HepG2 (cell line): ENCODE data around the gene GALNT11. TPM values are rescaled to one million over a fixed set of nuclear protein-coding genes. Genes with fewer than 3 reads are reported as not detected.

Experiments
- ARID3A ChIP-seq: IDR thresholded peaks from 2 replicates; pipeline ENCODE4 v1.6.1; 2012; ENCODE audit warnings: low read depth, low read length, improper control_type of control experiment
- BCLAF1 ChIP-seq: fragments of 450-650 bp; IDR thresholded peaks from 2 replicates; pipeline ENCODE4 v1.6.1; 2017; ENCODE audit warnings: mild to moderate bottlenecking
- CBX5 ChIP-seq: sonication (generic); formaldehyde crosslinking; IDR thresholded peaks from 2 replicates; pipeline ENCODE4 v1.4.0; 2020; ENCODE audit warnings: missing genetic modification reagents, borderline replicate concordance
- CEBPG ChIP-seq: IDR thresholded peaks from 2 replicates; pipeline ENCODE4 v1.6.1; 2016
- CTCF ChIP-seq: sonication (generic); formaldehyde crosslinking; IDR thresholded peaks from 2 replicates; pipeline ENCODE4 v1.5.0; 2020; ENCODE audit warnings: mild to moderate bottlenecking, missing genetic modification reagents, moderate library complexity
- GFI1 ChIP-seq: sonication (generic); formaldehyde crosslinking; IDR thresholded peaks from 2 replicates; pipeline ENCODE4 v1.5.0; 2020; ENCODE audit warnings: missing genetic modification reagents, mild to moderate bottlenecking, borderline replicate concordance
- GMEB1 ChIP-seq: sonication (generic); formaldehyde crosslinking; IDR thresholded peaks from 2 replicates; pipeline ENCODE4 v1.5.1; 2020; ENCODE audit warnings: missing genetic modification reagents, mild to moderate bottlenecking, borderline replicate concordance
- HNF4G ChIP-seq, 2 experiments: sonication (generic) in 1 of 2; formaldehyde crosslinking in 1 of 2; IDR thresholded peaks; 2 replicates each; pipeline versions ENCODE4 v1.4.0 to v1.6.1; 2011 to 2020; ENCODE audit warnings: borderline replicate concordance in 2 of 2, low read depth in 2 of 2, mild to moderate bottlenecking in 2 of 2, low read length in 1 of 2, missing genetic modification reagents in 1 of 2, moderate library complexity in 1 of 2
- MAZ ChIP-seq, 2 experiments: sonication (generic) in 1 of 2; formaldehyde crosslinking in 1 of 2; IDR thresholded peaks; 2 replicates each; pipeline versions ENCODE4 v1.5.0 to v1.6.1; 2012 to 2020; ENCODE audit warnings: low read depth in 2 of 2, mild to moderate bottlenecking in 2 of 2, borderline replicate concordance in 1 of 2, improper control_type of control experiment in 1 of 2, low read length in 1 of 2, missing genetic modification reagents in 1 of 2, moderate library complexity in 1 of 2
- REXO4 ChIP-seq: sonication (generic); formaldehyde crosslinking; IDR thresholded peaks from 2 replicates; pipeline ENCODE4 v1.8.0; 2022; ENCODE audit warnings: missing genetic modification reagents, mild to moderate bottlenecking, borderline replicate concordance
- SP140L ChIP-seq: sonication (generic); formaldehyde crosslinking; IDR thresholded peaks from 2 replicates; pipeline ENCODE4 v1.4.0; 2020; ENCODE audit warnings: missing genetic modification reagents, borderline replicate concordance
- TAF15 ChIP-seq: fragments of 200-400 bp; formaldehyde crosslinking; IDR thresholded peaks from one replicate; pipeline ENCODE4 v1.6.1; 2018; ENCODE audit warnings: mild to moderate bottlenecking, low read depth, low read length; ENCODE audit not compliant: poor library complexity, severe bottlenecking
- TOPORS ChIP-seq: sonication (generic); formaldehyde crosslinking; IDR thresholded peaks from 2 replicates; pipeline ENCODE4 v1.8.0; 2023; ENCODE audit warnings: mild to moderate bottlenecking, missing genetic modification reagents
- ZNF225 ChIP-seq: sonication (generic); formaldehyde crosslinking; IDR thresholded peaks from 2 replicates; pipeline ENCODE4 v1.4.0; 2020; ENCODE audit warnings: mild to moderate bottlenecking, missing genetic modification reagents
- ZNF230 ChIP-seq: sonication (generic); formaldehyde crosslinking; IDR thresholded peaks from 2 replicates; pipeline ENCODE4 v1.4.0; 2020; ENCODE audit warnings: mild to moderate bottlenecking, missing genetic modification reagents
- ZNF232 ChIP-seq: sonication (generic); formaldehyde crosslinking; IDR thresholded peaks from 2 replicates; pipeline ENCODE4 v1.4.0; 2020; ENCODE audit warnings: missing genetic modification reagents, borderline replicate concordance
- ZNF550 ChIP-seq: sonication (generic); formaldehyde crosslinking; IDR thresholded peaks from 2 replicates; pipeline ENCODE4 v1.4.0; 2020; ENCODE audit warnings: mild to moderate bottlenecking, missing genetic modification reagents, borderline replicate concordance
- ZNF563 ChIP-seq: sonication (generic); formaldehyde crosslinking; IDR thresholded peaks from 2 replicates; pipeline ENCODE4 v1.8.0; 2022; ENCODE audit warnings: mild to moderate bottlenecking, moderate library complexity, missing genetic modification reagents
- ZNF761 ChIP-seq: sonication (generic); formaldehyde crosslinking; conservative IDR thresholded peaks from 2 replicates; pipeline ENCODE4 v1.4.0; 2020; ENCODE audit warnings: mild to moderate bottlenecking, missing genetic modification reagents
- polyA plus RNA-seq, 8 experiments: library from polyadenylated mRNA; depleted of rRNA in 3 of 8; stranded (reverse) in 7 of 8; unstranded in 1 of 8; fragments of >200 nt; fragmentation: Illumina TruSeq in 4 of 8; extraction: Trizol in 4 of 8; gene quantifications; 2 replicates each; pipeline versions ENCODE4 v1.2.1 to v1.2.3, GENCODE V29; 2011 to 2016; ENCODE audit warnings: low read depth in 4 of 8, missing spikeins in 1 of 8, mixed read lengths in 1 of 8; ENCODE audit not compliant: insufficient read depth in 1 of 8
- total RNA-seq, 5 experiments: library from RNA; depleted of rRNA; stranded (reverse); fragments of >200 nt; fragmentation: Illumina TruSeq; extraction: Trizol; gene quantifications; 2 replicates each; pipeline ENCODE4 v1.2.3, GENCODE V29; 2016; ENCODE audit warnings: low read depth in 1 of 5

GALNT11 gene
- total and polyA plus RNA-seq, 2 of the 13 experiments (the other 11 are each of a cell fraction or from before 2014, with no cell fraction given) = 9.3 to 16.3 TPM

- TF ChIP-seq MAZ (IDR thresholded peaks at IDR 0.05; ENCODE audit: borderline replicate concordance, low read depth, low read length) = no peak
- no peak for TF ChIP-seq MAZ (CRISPR knock-in tag; IDR thresholded peaks at IDR 0.05; ENCODE audit: low read depth)
- TF ChIP-seq HNF4G (IDR thresholded peaks at IDR 0.05; ENCODE audit: borderline replicate concordance, low read depth, low read length) = peak; percentile 21; the same call in 1 of the 2 replicates
- TF ChIP-seq HNF4G (CRISPR knock-in tag; IDR thresholded peaks at IDR 0.05; ENCODE audit: borderline replicate concordance, low read depth) = no peak
- TF ChIP-seq SP140L (CRISPR knock-in tag) = no peak
- TF ChIP-seq GMEB1 (CRISPR knock-in tag) = no peak
- TF ChIP-seq ZNF225 (CRISPR knock-in tag) = no peak
- peak; percentile 22; the same call in 1 of the 2 replicates for TF ChIP-seq CEBPG
- peak; percentile 21 for TF ChIP-seq CTCF
- no peak for TF ChIP-seq ZNF563 (CRISPR knock-in tag)
- TF ChIP-seq BCLAF1 = no peak
- TF ChIP-seq ZNF550 (CRISPR knock-in tag) = no peak
- TF ChIP-seq GFI1 (CRISPR knock-in tag) = peak; percentile 82
- no peak for TF ChIP-seq ZNF230 (CRISPR knock-in tag)
- no peak for TF ChIP-seq ZNF232
- TF ChIP-seq ZNF761 (CRISPR knock-in tag) = no peak
- no peak for TF ChIP-seq TOPORS (CRISPR knock-in tag)
- no peak for TF ChIP-seq CBX5 (CRISPR knock-in tag)
- no peak for TF ChIP-seq REXO4 (CRISPR knock-in tag)
- TF ChIP-seq TAF15 = no peak
- no peak for TF ChIP-seq ARID3A
Measured at GRCh38 chr7:152054367-152055230, 29.1 kb downstream of the GALNT11 start (continued).
